Tibial nerve (tissue), 3 donors: ENCODE results near the gene PPM1K.

Experiments used
- POLR2A ChIP-seq, 2 donors: fragments of 450-650 bp; IDR thresholded peaks; one replicate each; pipeline ENCODE4 v1.6.1; 2017; ENCODE audit warnings: antibody characterized with exemption in 2 of 2, mild to moderate bottlenecking in 2 of 2, moderate library complexity in 2 of 2
- TF ChIP-seq, protein P1 (sequence below), 5 experiments: fragments of 200-600 bp in 3 of 5; fragments of 450-650 bp in 2 of 5; sonication (generic) in 3 of 5; IDR thresholded peaks; one replicate each; pipeline ENCODE4 v1.5.1; 2016 to 2019; ENCODE audit warnings: antibody characterized with exemption in 5 of 5, mild to moderate bottlenecking in 3 of 5, moderate library complexity in 2 of 5

- TF ChIP-seq, protein P1, sequence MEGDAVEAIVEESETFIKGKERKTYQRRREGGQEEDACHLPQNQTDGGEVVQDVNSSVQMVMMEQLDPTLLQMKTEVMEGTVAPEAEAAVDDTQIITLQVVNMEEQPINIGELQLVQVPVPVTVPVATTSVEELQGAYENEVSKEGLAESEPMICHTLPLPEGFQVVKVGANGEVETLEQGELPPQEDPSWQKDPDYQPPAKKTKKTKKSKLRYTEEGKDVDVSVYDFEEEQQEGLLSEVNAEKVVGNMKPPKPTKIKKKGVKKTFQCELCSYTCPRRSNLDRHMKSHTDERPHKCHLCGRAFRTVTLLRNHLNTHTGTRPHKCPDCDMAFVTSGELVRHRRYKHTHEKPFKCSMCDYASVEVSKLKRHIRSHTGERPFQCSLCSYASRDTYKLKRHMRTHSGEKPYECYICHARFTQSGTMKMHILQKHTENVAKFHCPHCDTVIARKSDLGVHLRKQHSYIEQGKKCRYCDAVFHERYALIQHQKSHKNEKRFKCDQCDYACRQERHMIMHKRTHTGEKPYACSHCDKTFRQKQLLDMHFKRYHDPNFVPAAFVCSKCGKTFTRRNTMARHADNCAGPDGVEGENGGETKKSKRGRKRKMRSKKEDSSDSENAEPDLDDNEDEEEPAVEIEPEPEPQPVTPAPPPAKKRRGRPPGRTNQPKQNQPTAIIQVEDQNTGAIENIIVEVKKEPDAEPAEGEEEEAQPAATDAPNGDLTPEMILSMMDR (IDR thresholded peaks at IDR 0.05) = no peak
- TF ChIP-seq POLR2A (IDR thresholded peaks at IDR 0.05) = no peak
These were observed 6.6 kb downstream of the PPM1K start for GRCh38 chr4:88277711-88278225.
